Measurements from ENCODE around the gene MICAL3.
"Not testable (repeated sequence)": the region's sequence is repeated elsewhere in the genome, so short reads cannot be mapped to it uniquely, and the experiment has no call there.

MICAL3 gene

DNA sequence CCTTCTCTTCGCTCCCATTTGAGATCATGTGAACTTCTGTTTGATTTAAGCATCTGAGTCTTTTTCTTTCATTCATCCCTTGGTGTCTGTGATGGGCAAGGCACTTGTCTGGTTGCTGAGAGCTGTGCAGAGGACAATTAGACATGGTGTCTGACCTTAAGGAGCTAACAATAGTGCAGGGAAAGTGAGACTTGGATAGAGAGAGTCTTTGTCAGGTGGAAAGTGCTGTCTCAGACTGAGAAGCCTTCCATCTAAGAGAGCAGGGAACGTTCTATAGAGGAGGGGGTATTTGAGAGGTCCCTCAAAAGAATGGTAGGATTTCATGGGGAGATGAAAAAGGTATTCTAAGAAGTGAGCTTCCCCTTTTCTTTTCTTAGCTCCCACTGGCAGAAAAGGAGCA is 14.1 kb downstream of the MICAL3 start:
- no peak for DNase-seq (ENCODE audit: low spot score)
- Mint-ChIP-seq H3K4me1 (ENCODE audit: low read depth) (no peaks in the 10 kb centered on the region), H3K27me3 (ENCODE audit: low read depth) (peaks cover 22% of the 10 kb centered on the region), H3K36me3 (ENCODE audit: low read depth) (no peaks in the 10 kb centered on the region), H3K27ac (no peak overlapping the region), H3K4me3 (no peak overlapping the region), H3K9me3 (no peaks in the 10 kb centered on the region)

DNA sequence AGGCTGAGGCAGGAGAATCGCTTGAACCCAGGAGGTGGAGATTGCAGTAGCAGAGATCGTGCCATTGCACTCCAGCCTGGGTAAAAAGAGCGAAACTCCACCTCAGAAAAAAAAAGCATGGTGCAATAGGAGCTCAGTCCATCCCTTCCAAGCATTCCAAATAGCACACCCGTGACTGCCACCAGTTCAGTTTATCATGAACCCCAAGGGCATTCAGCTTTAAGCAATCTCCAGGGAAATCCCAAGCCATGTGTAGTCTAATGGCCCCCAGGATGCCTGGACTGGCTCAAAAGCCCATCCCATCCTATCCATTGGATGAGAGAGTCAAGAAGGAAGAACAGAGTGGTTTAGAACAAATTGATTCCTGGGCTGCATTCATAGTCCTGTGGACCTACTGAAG is 16.2 kb downstream of the MICAL3 start:
- Mint-ChIP-seq H3K27ac (no peak overlapping the region), H3K9me3 (no peaks in the 10 kb centered on the region), H3K36me3 (ENCODE audit: low read depth) (no peaks in the 10 kb centered on the region), H3K27me3 (ENCODE audit: low read depth) (peaks cover 22% of the 10 kb centered on the region), H3K4me3 (no peak overlapping the region), H3K4me1 (ENCODE audit: low read depth) (no peaks in the 10 kb centered on the region)
- DNase-seq (ENCODE audit: low spot score): no peak

DNA sequence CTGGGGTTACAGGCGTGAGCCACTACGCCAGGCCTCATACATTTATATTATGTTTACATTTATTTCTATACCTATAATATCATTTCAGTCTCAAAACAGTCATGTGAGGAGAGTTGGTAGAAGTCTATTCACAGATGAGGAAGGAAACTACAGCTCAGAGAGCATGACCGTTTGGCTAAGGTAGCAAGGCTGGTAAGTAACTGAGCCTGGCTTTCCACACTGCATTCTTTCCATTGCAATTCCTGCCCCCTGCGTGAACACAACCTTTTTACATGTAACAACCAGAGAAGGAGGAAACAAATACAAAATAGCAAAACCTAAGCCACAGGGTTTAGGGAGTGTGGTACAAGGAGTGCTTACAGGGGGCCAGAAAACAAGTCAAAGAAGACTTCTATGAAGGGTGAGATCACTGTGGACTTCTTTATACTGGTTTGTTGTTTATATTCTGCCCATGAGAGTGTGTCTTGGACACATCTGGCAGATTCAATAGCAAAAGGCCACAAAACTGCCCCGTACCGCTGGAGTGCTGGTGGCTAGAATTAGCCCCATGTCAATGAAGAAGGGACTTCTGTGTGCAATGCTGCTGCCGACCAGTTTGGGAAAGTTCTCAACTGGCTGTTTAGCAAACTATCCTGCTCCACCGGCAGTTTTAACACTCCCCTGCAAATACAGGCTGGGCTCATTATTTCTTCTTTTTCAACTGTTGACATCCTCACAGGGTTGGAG is 19.0 kb downstream of the MICAL3 start:
- Mint-ChIP-seq H3K9me3 (no peaks in the 10 kb centered on the region), H3K27me3 (ENCODE audit: low read depth) (peaks cover 25% of the 10 kb centered on the region), H3K4me1 (ENCODE audit: low read depth) (peaks cover 6% of the 10 kb centered on the region), H3K36me3 (ENCODE audit: low read depth) (peaks cover 3% of the 10 kb centered on the region), H3K27ac (no peak overlapping the region), H3K4me3 (no peak overlapping the region)
- no peak for DNase-seq (ENCODE audit: low spot score)

DNA sequence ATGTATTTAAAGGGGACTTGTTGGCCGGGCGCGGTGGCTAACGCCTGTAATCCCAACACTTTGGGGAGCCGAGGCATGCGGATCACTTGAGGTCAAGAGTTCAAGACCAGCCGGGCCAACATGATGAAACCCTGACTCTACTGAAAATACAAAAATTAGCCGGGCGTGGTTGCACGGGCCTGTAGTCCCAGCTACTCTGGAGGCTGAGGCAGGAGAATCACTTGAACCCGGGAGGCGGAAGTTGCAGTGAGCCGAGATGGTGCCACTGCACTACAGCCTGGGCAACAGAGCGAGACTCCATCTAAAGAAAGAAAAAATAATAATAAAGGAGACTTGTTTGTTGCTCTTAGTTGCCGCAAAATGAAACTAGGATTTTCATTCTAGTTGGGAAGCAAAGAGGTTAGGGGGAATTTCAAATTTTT is 22.5 kb downstream of the MICAL3 start:
- Mint-ChIP-seq H3K27ac (peak overlapping the region; percentile 95), H3K4me1 (ENCODE audit: low read depth) (peaks cover 28% of the 10 kb centered on the region), H3K4me3 (peak overlapping the region; percentile 89), H3K27me3 (ENCODE audit: low read depth) (peaks cover 21% of the 10 kb centered on the region)
- H3K36me3 Mint-ChIP-seq (ENCODE audit: low read depth); DNase-seq (ENCODE audit: low spot score); H3K9me3 Mint-ChIP-seq: not testable (repeated sequence)

DNA sequence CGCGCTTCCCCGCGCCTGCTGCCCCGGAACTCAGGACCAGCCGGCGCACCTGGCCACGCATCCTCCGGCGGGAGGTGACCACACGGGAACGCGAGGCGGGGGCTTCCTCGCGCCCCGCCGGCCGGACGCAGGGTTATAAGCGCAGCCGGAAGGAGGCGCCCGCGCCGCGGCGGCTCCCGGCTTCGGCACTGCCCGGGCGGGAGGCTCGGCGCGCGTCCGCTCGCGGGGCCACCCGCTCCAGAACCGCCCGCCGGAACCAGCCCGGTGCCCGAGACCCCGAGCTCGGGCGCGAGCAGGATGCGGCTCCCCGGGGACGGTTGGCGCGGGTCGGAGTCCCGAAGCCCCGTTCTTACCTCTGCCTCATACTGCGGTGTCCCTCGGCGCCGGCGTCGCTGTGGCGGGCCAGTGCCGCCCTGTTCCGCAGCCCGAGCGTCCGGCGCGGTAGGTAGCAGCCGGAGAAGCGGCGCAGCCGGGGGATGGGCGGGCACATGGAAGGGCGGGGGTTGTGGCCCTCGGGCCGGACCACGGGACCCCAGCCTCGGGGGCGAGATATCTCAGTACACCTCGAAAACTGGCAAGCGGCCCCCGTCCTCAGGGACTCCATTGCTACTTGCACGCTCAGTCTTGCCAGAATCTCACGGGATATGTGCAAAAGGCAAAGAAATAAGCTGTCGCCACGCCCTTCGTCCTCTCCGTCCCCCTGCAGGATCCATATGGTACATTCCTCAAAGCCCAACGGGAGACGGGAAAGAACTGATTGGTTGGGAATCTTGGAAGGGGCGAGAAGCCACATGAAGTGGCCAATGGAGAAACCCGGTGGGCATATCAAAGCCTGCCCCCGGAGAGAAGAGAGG is 23.1 kb downstream of the MICAL3 start:
- DNase-seq (ENCODE audit: low spot score): peak; percentile 72
- Mint-ChIP-seq H3K4me1 (ENCODE audit: low read depth) (peaks cover 34% of the 10 kb centered on the region), H3K27ac (peak overlapping the region; percentile 95), H3K27me3 (ENCODE audit: low read depth) (peaks cover 21% of the 10 kb centered on the region), H3K4me3 (peak overlapping the region; percentile 89), H3K9me3 (no peaks in the 10 kb centered on the region), H3K36me3 (ENCODE audit: low read depth) (peaks cover 4% of the 10 kb centered on the region)

DNA sequence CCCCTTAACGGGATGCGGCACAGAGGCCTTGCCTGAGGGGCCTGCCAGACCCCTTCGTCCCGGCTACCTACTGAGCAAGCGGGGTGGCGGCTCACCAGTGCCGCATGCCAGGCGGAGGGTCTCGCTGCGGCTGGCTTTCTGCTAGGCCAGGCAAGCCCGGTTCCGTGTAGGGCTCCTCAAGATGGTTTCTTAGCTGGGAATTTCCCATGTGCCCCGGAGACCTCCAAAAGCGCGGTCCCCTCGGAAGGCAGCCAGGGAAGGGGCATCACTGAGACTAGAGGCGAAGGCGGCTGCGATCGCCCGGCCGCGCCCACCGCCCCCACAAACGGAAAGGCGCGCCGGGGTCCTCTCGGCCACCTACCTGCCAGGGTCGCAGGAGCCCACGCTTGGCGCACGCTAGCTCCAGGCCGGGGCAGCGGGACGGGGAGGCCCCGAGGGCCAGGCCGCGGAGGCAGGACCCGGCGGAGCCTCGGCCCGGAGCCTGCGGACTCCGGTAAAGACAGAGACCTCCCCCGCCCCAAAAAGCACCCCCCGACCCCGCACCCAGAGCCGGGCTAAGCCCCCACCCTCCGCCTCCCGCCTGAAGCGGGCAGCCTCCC is 23.8 kb downstream of the MICAL3 start:
- no peak overlapping the region for H3K27ac Mint-ChIP-seq
- peak overlapping the region; percentile 63 for H3K4me3 Mint-ChIP-seq
- H3K9me3 Mint-ChIP-seq: no peaks in the 10 kb centered on the region
- peak; percentile 15 for DNase-seq (ENCODE audit: low spot score)
- peaks cover 14% of the 10 kb centered on the region for H3K27me3 Mint-ChIP-seq (ENCODE audit: low read depth)
- peaks cover 34% of the 10 kb centered on the region for H3K4me1 Mint-ChIP-seq (ENCODE audit: low read depth)
- peaks cover 4% of the 10 kb centered on the region for H3K36me3 Mint-ChIP-seq (ENCODE audit: low read depth)

DNA sequence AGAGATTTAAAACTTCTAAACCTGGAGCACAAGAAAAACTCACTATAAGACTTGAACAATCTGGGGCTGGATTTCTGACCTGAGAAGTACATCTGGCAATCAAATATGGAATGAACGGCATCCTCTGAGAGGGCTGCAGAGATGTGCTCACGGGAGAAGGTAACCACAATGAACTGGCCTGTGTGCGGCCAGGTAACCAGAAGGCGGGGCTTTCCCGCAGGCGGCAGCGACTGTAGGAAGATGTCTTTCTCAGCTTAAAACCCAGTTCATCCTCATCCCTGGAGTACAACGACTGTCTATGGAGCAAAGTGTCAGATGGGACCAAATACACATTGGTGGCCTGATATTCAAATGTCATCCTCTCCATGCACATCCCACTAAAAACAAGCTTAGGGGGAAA is 24.5 kb downstream of the MICAL3 start:
- H3K9me3 Mint-ChIP-seq: no peaks in the 10 kb centered on the region
- peaks cover 37% of the 10 kb centered on the region for H3K4me1 Mint-ChIP-seq (ENCODE audit: low read depth)
- peaks cover 4% of the 10 kb centered on the region for H3K36me3 Mint-ChIP-seq (ENCODE audit: low read depth)
- no peak for DNase-seq (ENCODE audit: low spot score)
- H3K4me3 Mint-ChIP-seq: peak overlapping the region; percentile 63
- no peak overlapping the region for H3K27ac Mint-ChIP-seq
- H3K27me3 Mint-ChIP-seq (ENCODE audit: low read depth): peaks cover 12% of the 10 kb centered on the region

DNA sequence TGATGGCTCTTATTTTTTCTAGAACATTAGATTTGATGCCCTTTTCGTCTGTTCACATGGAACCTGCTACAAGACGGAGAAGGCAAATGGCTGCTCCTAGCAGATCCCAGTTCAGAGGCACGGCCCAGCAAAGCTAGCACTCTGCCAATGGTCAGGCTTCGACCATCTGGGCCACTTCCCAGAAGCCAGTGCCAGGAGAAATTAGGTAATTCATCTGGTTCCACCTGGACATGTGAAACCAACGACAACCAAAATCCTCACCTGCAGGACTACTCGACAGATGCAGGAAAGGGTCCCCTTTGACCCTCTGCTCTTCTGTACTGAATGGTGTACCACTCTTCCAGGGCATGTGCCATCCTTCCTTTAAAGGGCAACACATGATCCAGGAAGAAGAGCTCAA is 25.4 kb downstream of the MICAL3 start:
- peak overlapping the region; percentile 4 for H3K4me3 Mint-ChIP-seq
- DNase-seq (ENCODE audit: low spot score): no peak
- peaks cover 42% of the 10 kb centered on the region for H3K4me1 Mint-ChIP-seq (ENCODE audit: low read depth)
- H3K9me3 Mint-ChIP-seq: no peaks in the 10 kb centered on the region
- peaks cover 8% of the 10 kb centered on the region for H3K27me3 Mint-ChIP-seq (ENCODE audit: low read depth)
- no peak overlapping the region for H3K27ac Mint-ChIP-seq
- peaks cover 4% of the 10 kb centered on the region for H3K36me3 Mint-ChIP-seq (ENCODE audit: low read depth)

DNA sequence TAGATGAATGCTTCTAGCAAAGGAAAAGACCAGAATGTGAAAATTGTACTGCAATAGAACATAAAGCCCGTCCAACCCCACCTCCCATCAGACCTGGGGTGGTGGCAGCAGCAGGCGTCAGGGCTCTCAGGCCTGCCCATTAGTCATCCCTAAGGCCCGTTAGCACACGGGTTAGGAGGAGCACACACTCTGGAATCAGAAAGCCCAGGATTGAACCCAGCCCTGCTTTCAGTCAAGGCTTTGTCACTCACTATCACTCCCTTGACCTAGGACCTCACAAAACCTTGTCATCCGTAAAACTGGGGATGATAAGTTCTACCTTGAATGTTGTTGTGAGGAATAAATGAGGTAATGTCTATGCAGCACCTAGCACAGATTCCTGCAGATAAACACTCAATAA is 26.9 kb downstream of the MICAL3 start:
- peak overlapping the region; percentile 70 for H3K4me3 Mint-ChIP-seq
- no peaks in the 10 kb centered on the region for H3K9me3 Mint-ChIP-seq
- peak overlapping the region; percentile 78 for H3K27ac Mint-ChIP-seq
- peaks cover 4% of the 10 kb centered on the region for H3K36me3 Mint-ChIP-seq (ENCODE audit: low read depth)
- H3K27me3 Mint-ChIP-seq (ENCODE audit: low read depth): peaks cover 6% of the 10 kb centered on the region
- no peak for DNase-seq (ENCODE audit: low spot score)
- H3K4me1 Mint-ChIP-seq (ENCODE audit: low read depth): peaks cover 42% of the 10 kb centered on the region

DNA sequence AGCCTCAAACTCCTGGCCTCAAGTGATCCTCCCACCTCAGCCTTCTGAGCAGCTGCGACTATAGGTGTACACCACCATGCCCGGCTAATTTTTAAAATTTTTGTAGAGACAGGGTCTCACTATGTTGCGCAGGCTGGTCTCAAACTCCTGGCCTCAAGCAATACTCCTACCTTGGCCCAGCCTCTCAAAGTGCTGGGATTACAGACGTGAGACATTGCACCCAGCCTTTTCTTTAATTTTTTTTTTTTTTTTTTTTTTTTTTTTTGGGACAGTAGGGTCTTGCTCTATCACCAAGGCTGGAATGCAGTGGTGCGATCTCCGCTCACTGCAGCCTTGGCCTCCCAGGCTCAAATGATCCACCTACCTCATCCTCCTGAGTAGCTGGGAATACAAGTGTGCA is 29.1 kb downstream of the MICAL3 start:
- not testable (repeated sequence) for H3K36me3 Mint-ChIP-seq (ENCODE audit: low read depth); H3K4me3 Mint-ChIP-seq; H3K27ac Mint-ChIP-seq; H3K27me3 Mint-ChIP-seq (ENCODE audit: low read depth); DNase-seq (ENCODE audit: low spot score); H3K9me3 Mint-ChIP-seq
- peaks cover 36% of the 10 kb centered on the region for H3K4me1 Mint-ChIP-seq (ENCODE audit: low read depth)

DNA sequence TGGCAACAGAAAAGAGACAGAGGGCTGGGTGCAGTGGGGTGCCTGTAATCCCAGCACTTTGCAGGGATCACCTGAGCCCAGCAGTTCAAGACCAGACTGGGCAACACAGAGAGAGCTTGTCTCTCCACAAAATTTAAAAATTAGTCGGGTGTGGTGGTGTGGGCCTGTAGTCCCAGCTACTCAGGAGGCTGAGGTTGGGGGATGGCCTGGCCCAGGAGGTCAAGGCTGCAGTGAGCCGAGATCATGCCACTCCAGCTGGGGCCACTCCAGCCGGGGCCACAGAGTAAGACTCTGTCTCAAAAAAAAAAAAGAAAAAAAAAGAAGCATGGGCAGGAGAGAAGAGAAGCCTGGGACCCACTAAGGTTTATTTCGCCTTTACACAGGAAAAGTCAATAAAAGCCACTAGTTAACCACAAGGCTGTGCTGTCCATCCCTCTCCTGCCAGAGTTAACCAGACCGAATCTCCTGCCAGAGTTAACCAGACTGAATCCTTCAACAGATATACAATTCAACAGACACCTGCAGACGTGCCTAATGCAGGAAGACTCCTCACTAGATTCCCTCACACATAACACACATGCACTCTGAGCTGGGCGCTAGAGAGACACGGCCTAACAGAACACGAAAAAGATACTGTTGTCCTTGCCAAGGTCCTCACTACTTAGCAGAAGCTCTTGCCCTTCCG is 29.8 kb downstream of the MICAL3 start:
- DNase-seq (ENCODE audit: low spot score): no peak
- Mint-ChIP-seq H3K4me3 (no peak overlapping the region), H3K27ac (no peak overlapping the region), H3K36me3 (ENCODE audit: low read depth) (no peaks in the 10 kb centered on the region), H3K27me3 (ENCODE audit: low read depth) (no peaks in the 10 kb centered on the region), H3K9me3 (no peaks in the 10 kb centered on the region), H3K4me1 (ENCODE audit: low read depth) (peaks cover 30% of the 10 kb centered on the region)

DNA sequence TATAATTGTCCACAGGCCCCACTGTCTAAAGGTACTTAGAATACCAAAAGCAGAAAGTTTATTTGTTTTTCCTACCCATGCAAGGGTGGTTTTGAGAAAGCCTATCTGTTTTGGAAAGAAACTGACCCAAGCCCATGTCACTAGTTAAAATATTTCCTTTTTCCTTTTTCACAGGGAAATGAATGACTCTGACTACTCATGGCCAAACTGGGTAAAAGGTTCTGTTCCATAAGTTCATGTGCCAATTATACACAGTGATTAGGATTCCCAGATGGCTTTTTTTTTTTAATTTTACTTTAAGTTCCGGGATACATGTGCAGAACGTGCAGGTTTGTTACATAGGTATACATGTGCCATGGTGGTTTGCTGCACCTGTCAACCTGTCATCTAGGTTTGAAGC is 31.4 kb downstream of the MICAL3 start:
- H3K27ac Mint-ChIP-seq; DNase-seq (ENCODE audit: low spot score); H3K9me3 Mint-ChIP-seq; H3K4me3 Mint-ChIP-seq; H3K36me3 Mint-ChIP-seq (ENCODE audit: low read depth); H3K27me3 Mint-ChIP-seq (ENCODE audit: low read depth): not testable (repeated sequence)
- H3K4me1 Mint-ChIP-seq (ENCODE audit: low read depth): peaks cover 28% of the 10 kb centered on the region

DNA sequence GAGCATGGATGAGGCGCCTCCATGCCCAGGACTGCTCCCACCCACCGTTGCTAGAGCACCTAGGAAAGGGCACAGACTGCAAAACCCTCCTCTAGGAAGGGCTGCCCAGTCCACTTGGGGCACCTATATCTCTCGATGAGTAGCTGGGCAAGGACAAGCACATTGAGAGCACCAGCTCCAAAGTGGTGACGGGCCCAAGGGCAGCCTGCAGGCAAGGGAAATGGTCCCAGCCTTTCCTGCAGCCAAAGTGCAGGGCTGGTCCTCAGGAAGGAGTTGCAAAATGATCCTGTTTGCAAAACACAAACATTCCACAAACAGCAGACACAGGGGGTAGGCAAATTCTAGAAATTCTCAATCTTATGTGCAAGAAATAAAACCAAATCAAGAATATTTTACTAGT is 32.4 kb downstream of the MICAL3 start:
- H3K9me3 Mint-ChIP-seq; H3K4me3 Mint-ChIP-seq; H3K36me3 Mint-ChIP-seq (ENCODE audit: low read depth); DNase-seq (ENCODE audit: low spot score); H3K27me3 Mint-ChIP-seq (ENCODE audit: low read depth); H3K27ac Mint-ChIP-seq: not testable (repeated sequence)
- H3K4me1 Mint-ChIP-seq (ENCODE audit: low read depth): peaks cover 21% of the 10 kb centered on the region

DNA sequence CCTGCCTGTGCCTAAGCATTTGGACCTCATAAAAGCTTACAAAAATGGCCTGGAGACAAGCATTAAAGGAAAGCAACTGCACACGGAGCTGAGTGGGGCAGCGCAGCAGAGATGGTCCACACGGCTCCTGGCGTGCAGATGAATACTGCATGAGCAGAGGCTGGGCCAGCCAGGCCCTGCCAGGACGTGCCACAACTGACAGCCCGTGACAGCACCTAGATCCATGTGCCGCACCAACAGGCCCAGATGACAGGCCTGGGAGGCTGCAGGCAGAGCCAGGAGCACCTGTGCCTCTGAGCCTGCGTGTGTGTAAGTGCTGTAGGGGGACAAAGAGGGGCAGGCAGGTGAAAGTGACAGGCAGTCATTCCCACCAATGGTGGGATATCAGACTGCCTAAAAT is 33.4 kb downstream of the MICAL3 start:
- DNase-seq (ENCODE audit: low spot score): no peak
- Mint-ChIP-seq H3K4me1 (ENCODE audit: low read depth) (peaks cover 14% of the 10 kb centered on the region), H3K27ac (no peak overlapping the region), H3K9me3 (no peaks in the 10 kb centered on the region), H3K4me3 (no peak overlapping the region), H3K27me3 (ENCODE audit: low read depth) (no peaks in the 10 kb centered on the region), H3K36me3 (ENCODE audit: low read depth) (no peaks in the 10 kb centered on the region)

Data from T-helper 2 cell treated with Interferon-gamma antibody and Interleukin-4, amounts not matched to agents 5 μg/mL and 100 μg/mL, for 36 hours (primary cell).